ENCODE results near the gene GPR37L1.
"Not testable (repeated sequence)": the region's sequence is repeated elsewhere in the genome, so short reads cannot be mapped to it uniquely, and the experiment has no call there.

The GPR37L1 gene

GRCh38 chr1:202107801-202108731, 14.7 kb upstream of the GPR37L1 start:
- no peak for DNase-seq (ENCODE audit: low read depth)

- no peak for DNase-seq (ENCODE audit: low read depth)
Measured at GRCh38 chr1:202110977-202111376, 11.7 kb upstream of the GPR37L1 start.

- DNase-seq (ENCODE audit: low read depth), result not testable (repeated sequence)
Measured at GRCh38 chr1:202111589-202111988, 11.1 kb upstream of the GPR37L1 start.

- DNase-seq (ENCODE audit: low read depth), result no peak
Measured at GRCh38 chr1:202112859-202113689, 9.6 kb upstream of the GPR37L1 start.

GRCh38 chr1:202113690-202114300, 8.9 kb upstream of the GPR37L1 start:
- no peak for DNase-seq (ENCODE audit: low read depth)

- no peak for DNase-seq (ENCODE audit: low read depth)
Measured at GRCh38 chr1:202116287-202116686, 6.4 kb upstream of the GPR37L1 start.

GRCh38 chr1:202117898-202118371, 4.8 kb upstream of the GPR37L1 start:
- DNase-seq (ENCODE audit: low read depth), result no peak

GRCh38 chr1:202121006-202121405, 1.7 kb upstream of the GPR37L1 start:
- DNase-seq (ENCODE audit: low read depth), result no peak

- no peak for DNase-seq (ENCODE audit: low read depth)
Measured at GRCh38 chr1:202123336-202123813, 658 bp downstream of the GPR37L1 start.

- no peak for DNase-seq (ENCODE audit: low read depth)
Measured at GRCh38 chr1:202124142-202124541, 1.4 kb downstream of the GPR37L1 start.

- no peak for DNase-seq (ENCODE audit: low read depth)
Measured at GRCh38 chr1:202125611-202126010, 2.9 kb downstream of the GPR37L1 start.

- no peak for DNase-seq (ENCODE audit: low read depth)
Measured at GRCh38 chr1:202126426-202126825, 3.7 kb downstream of the GPR37L1 start.

- DNase-seq (ENCODE audit: low read depth), result no peak
Measured at GRCh38 chr1:202127061-202127460, 4.3 kb downstream of the GPR37L1 start.

- no peak for DNase-seq (ENCODE audit: low read depth)
Measured at GRCh38 chr1:202127836-202128622, 5.3 kb downstream of the GPR37L1 start.

GRCh38 chr1:202129453-202130296, 7.0 kb downstream of the GPR37L1 start:
- DNase-seq (ENCODE audit: low read depth), result no peak

- DNase-seq (ENCODE audit: low read depth), result no peak
Measured at GRCh38 chr1:202130297-202130721, 7.6 kb downstream of the GPR37L1 start.

- no peak for DNase-seq (ENCODE audit: low read depth)
Measured at GRCh38 chr1:202130816-202131522, 8.3 kb downstream of the GPR37L1 start.

- DNase-seq (ENCODE audit: low read depth), result no peak
Measured at GRCh38 chr1:202131956-202132821, 9.5 kb downstream of the GPR37L1 start.

GRCh38 chr1:202133001-202133400, 10.3 kb downstream of the GPR37L1 start:
- DNase-seq (ENCODE audit: low read depth), result no peak
